Stromal cell of bone marrow (primary cell): Measurements from ENCODE around the gene DCTD.

Experiments
- DNase-seq: peaks from one replicate; pipeline ENCODE4 v3.0.0-alpha.2; 2012; ENCODE audit warnings: low read depth

Gene DCTD

GRCh38 chr4:182869697-182870096 is 47.5 kb downstream of the DCTD start:
- DNase-seq: no peak

GRCh38 chr4:182866746-182867145 is 50.4 kb downstream of the DCTD start:
- no peak for DNase-seq

- DNase-seq: no peak
Observed at GRCh38 chr4:182863501-182863900, 53.7 kb downstream of the DCTD start.

GRCh38 chr4:182862921-182863320 is 54.3 kb downstream of the DCTD start:
- no peak for DNase-seq

- no peak for DNase-seq
Observed at GRCh38 chr4:182862141-182862875, 54.9 kb downstream of the DCTD start.

GRCh38 chr4:182861346-182861745 is 55.8 kb downstream of the DCTD start:
- DNase-seq: no peak

GRCh38 chr4:182859730-182860129 is 57.5 kb downstream of the DCTD start:
- DNase-seq: no peak

GRCh38 chr4:182858711-182859110 is 58.5 kb downstream of the DCTD start:
- DNase-seq: no peak

GRCh38 chr4:182856862-182857261 is 60.3 kb downstream of the DCTD start:
- no peak for DNase-seq

- DNase-seq: no peak
Observed at GRCh38 chr4:182855877-182856276, 61.3 kb downstream of the DCTD start.

GRCh38 chr4:182855312-182855711 is 61.9 kb downstream of the DCTD start:
- no peak for DNase-seq

GRCh38 chr4:182854466-182854865 is 62.7 kb downstream of the DCTD start:
- no peak for DNase-seq

GRCh38 chr4:182853731-182854330 is 63.4 kb downstream of the DCTD start:
- no peak for DNase-seq

GRCh38 chr4:182848685-182849084 is 68.5 kb downstream of the DCTD start:
- no peak for DNase-seq

GRCh38 chr4:182847576-182848450 is 69.4 kb downstream of the DCTD start:
- no peak for DNase-seq

- no peak for DNase-seq
Observed at GRCh38 chr4:182846036-182846435, 71.2 kb downstream of the DCTD start.

GRCh38 chr4:182845618-182846017 is 71.6 kb downstream of the DCTD start:
- DNase-seq: no peak

- no peak for DNase-seq
Observed at GRCh38 chr4:182843808-182844325, 73.3 kb downstream of the DCTD start.

GRCh38 chr4:182842759-182843390 is 74.3 kb downstream of the DCTD start:
- DNase-seq: no peak

GRCh38 chr4:182842104-182842600 is 75.0 kb downstream of the DCTD start:
- DNase-seq: no peak

GRCh38 chr4:182840108-182840507 is 77.1 kb downstream of the DCTD start:
- no peak for DNase-seq
